Measurements from ENCODE around the gene FOXP1.

Gene FOXP1

DNA sequence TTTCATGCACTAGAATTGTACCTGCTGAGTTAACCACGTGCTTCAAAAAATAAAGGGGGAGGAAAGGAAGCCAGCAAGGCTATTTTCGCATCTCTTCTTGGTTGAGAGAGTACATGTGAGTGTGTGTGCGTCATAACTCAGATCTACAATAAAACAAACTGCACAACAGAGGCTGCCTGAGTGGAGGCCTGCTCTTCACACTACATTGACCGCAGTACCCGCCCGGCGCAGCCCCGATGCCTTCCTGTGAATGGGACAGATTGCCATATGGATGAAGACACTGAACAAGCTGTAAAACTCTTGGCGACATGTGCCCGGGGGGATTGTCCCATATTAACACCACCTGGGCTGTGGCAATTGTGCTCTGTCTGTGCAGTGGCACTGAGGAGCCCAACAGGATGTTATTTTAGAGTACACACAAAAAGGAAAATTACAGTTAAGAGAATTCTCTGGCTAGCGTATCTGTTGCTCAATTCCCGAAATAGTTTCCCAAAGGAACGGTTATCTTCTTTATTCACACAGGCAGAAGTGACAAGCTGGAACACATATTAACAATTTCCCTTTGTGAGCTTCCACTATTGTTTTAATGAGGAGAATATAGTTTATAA lies 551.5 kb downstream of the FOXP1 start:
- no peak for TF ChIP-seq CTCF (IDR thresholded peaks at IDR 0.05; ENCODE audit: low read depth, low read length)
- no peak for DNase-seq (ENCODE audit: low read depth, low spot score)
- no peak overlapping the region for H3K4me3 ChIP-seq (ENCODE audit: low read depth, low read length)
- in situ Hi-C loops (cut with HindIII; ENCODE audit: low sequenced_read_pairs), result no loop called here

GRCh38 chr3:71031181-71031580 lies 552.3 kb downstream of the FOXP1 start:
- no peak for DNase-seq (ENCODE audit: low read depth, low spot score)
- no peak overlapping the region for H3K4me3 ChIP-seq (ENCODE audit: low read depth, low read length)
- no peak for TF ChIP-seq CTCF (IDR thresholded peaks at IDR 0.05; ENCODE audit: low read depth, low read length)
- in situ Hi-C loops (cut with HindIII; ENCODE audit: low sequenced_read_pairs), result no loop called here

DNA sequence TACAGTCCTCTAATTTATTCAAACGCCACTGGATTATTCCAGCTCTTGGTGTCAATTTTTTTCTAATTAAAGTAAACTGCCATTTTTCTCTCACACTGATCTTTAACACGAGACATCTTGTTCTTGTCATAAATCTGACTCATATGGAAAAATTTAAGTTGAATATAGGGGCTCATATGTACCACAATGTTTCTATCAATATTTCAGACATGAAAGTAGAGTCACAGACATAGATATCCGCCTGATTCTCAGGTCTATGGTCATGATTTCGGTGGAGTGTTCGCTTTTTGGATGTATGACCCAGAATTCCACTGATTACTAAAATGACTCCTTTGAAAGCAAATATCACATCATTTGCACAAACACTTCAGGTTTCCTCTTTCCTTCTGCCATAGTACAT lies 552.8 kb downstream of the FOXP1 start:
- TF ChIP-seq CTCF (IDR thresholded peaks at IDR 0.05; ENCODE audit: low read depth, low read length), result no peak
- no peak overlapping the region for H3K4me3 ChIP-seq (ENCODE audit: low read depth, low read length)
- in situ Hi-C loops (cut with HindIII; ENCODE audit: low sequenced_read_pairs), result no loop called here
- DNase-seq (ENCODE audit: low read depth, low spot score), result no peak

GRCh38 chr3:71029770-71030169 lies 553.8 kb downstream of the FOXP1 start:
- DNase-seq (ENCODE audit: low read depth, low spot score), result no peak
- H3K4me3 ChIP-seq (ENCODE audit: low read depth, low read length), result no peak overlapping the region
- TF ChIP-seq CTCF (IDR thresholded peaks at IDR 0.05; ENCODE audit: low read depth, low read length), result no peak
- in situ Hi-C loops (cut with HindIII; ENCODE audit: low sequenced_read_pairs), result no loop called here

- TF ChIP-seq CTCF (IDR thresholded peaks at IDR 0.05; ENCODE audit: low read depth, low read length), result no peak
- no peak for DNase-seq (ENCODE audit: low read depth, low spot score)
- H3K4me3 ChIP-seq (ENCODE audit: low read depth, low read length), result no peak overlapping the region
- in situ Hi-C loops (cut with HindIII; ENCODE audit: low sequenced_read_pairs), result no loop called here
Observed at GRCh38 chr3:71028802-71029201, 554.7 kb downstream of the FOXP1 start.

- TF ChIP-seq CTCF (IDR thresholded peaks at IDR 0.05; ENCODE audit: low read depth, low read length), result no peak
- in situ Hi-C loops (cut with HindIII; ENCODE audit: low sequenced_read_pairs), result no loop called here
- no peak for DNase-seq (ENCODE audit: low read depth, low spot score)
- no peak overlapping the region for H3K4me3 ChIP-seq (ENCODE audit: low read depth, low read length)
Observed at GRCh38 chr3:71028184-71028583, 555.3 kb downstream of the FOXP1 start.

All from astrocyte of the spinal cord (primary cell).